Pancreas (tissue), 10 donors: ENCODE measurements around the gene HOXA3. TPM values are rescaled to one million over a fixed set of nuclear protein-coding genes. Genes with fewer than 3 reads are reported as not detected.
A peak's percentile ranks its signal among the peaks of the same experiment; 100 is the strongest.

Experiments
- ATAC-seq, 4 donors: fragments of 200-7000 bp; cut with Tn5 transposase; one replicate each; pipeline versions ENCODE4 v1.8.0 to v1.9.1; 2020; ENCODE audit warnings: mild to moderate bottlenecking in 4 of 4, moderate library complexity in 4 of 4
- DNase-seq, 6 donors: peaks; one replicate each; pipeline ENCODE4 v3.0.0-alpha.2; 2020
- FAIRE-seq: peaks from 2 replicates; lab custom pipeline; 2012; peaks lifted over from hg19 to GRCh38; lab: Jason Lieb, UNC
- H3K27ac ChIP-seq, 4 donors: fragments of 200-600 bp; sonication (generic); 1 replicate in 3 of 4; 2 replicates in 1 of 4; pipeline versions ENCODE4 v1.5.0 to v1.8.0; 2020
- H3K27me3 ChIP-seq, 4 donors: fragments of 200-600 bp; one replicate each; pipeline ENCODE4 v1.8.0; 2021
- H3K36me3 ChIP-seq, 3 donors: fragments of 200-600 bp; sonication (generic) in 1 of 3; one replicate each; pipeline versions ENCODE4 v1.5.0 to v1.8.0; 2020 to 2021
- H3K4me1 ChIP-seq, 3 donors: fragments of 200-600 bp; one replicate each; pipeline ENCODE4 v1.8.0; 2021
- H3K4me3 ChIP-seq, 4 donors: fragments of 200-600 bp; sonication (generic) in 2 of 4; one replicate each; pipeline versions ENCODE4 v1.5.0 to v1.8.0; 2020 to 2021
- H3K9me3 ChIP-seq, 4 donors: fragments of 200-600 bp; one replicate each; pipeline ENCODE4 v1.8.0; 2021
- CTCF ChIP-seq, 4 donors: fragments of 200-600 bp; sonication (generic) in 3 of 4; IDR thresholded peaks; one replicate each; pipeline versions ENCODE4 v1.5.0 to v1.8.0; 2021; ENCODE audit warnings: antibody characterized with exemption in 4 of 4
- WGBS, 2 donors: extraction: QIAGEN DNeasy Blood & Tissue Kit; methylation state at CpG; one replicate each; pipeline ENCODE4 v1.1.7; 2013; 5-methylcytosine and 5-hydroxymethylcytosine counted together
- intact Hi-C, 3 donors: fragments of 100-400 bp; cut with DNase I; formaldehyde crosslinking; loops; one replicate each; pipeline versions ENCODE4 v1.11.1 to v1.14.2; 2022
- polyA plus RNA-seq, 2 donors: library from polyadenylated mRNA; stranded (reverse); fragments of 200-250 nt; gene quantifications; one replicate each; pipeline ENCODE4 v1.2.3, GENCODE V29; 2013
- total RNA-seq, 6 donors: library from RNA; stranded (reverse); fragmentation: NEBNext Ultra II Directional in 4 of 6; extraction: Animal tissue kit (Norgen Biotek cat#: 25700) in 4 of 6; gene quantifications; one replicate each; pipeline versions ENCODE4 v1.2.1 to v1.2.4, GENCODE V29; 2021 to 2023
- donor health status: healthy with polysubstance abuse.
- donor health status: DM: no; HTN: no; CAD: no; lungs with moderate emphysema.
- donor health status: DM: no; HTN: no; CAD: no.
- donor health status: control.
- donor health status: control.
- donor health status: Bipolar disorder and iron deficiency.
- donor health status: DM: yes; HTN: yes; CAD: no.
- donor health status: DM: no; HTN: no; CAD: no.
- donor health status: DM: no; HTN: no; CAD: no.
- donor health status: DM: yes; HTN: yes; CAD: no.

The HOXA3 gene
- total and polyA plus RNA-seq, 8 donors, result 0.13 to 1.9 (median 0.43) TPM; not detected in 1

GRCh38 chr7:27110186-27111031 is 42.0 kb downstream of the HOXA3 start:
- Histone ChIP-seq H3K9me3 (no peaks in the 10 kb centered on the region), H3K36me3 (no peaks in the 10 kb centered on the region), H3K27me3 (peaks cover 0 to 62% (median 4%) of the 10 kb centered on the region in 4 donors), H3K27ac (peak overlapping the region in 1 of 4 donors; percentile 18), H3K4me3 (no peak overlapping the region), H3K4me1 (no peaks in the 10 kb centered on the region)
- DNase-seq (peak in 1 of 6 donors; percentile 60), FAIRE-seq (no peak), ATAC-seq (peak in 3 of 4 donors; percentile 10 to 34 (median 17))
- intact Hi-C loops, result no loop called here
- no peak for TF ChIP-seq CTCF (IDR thresholded peaks at IDR 0.05)
- WGBS, 2 donors, result 15 to 25% methylated on average over 61 to 66 of the region's 66 CpGs

- Histone ChIP-seq H3K27ac (no peak overlapping the region), H3K4me3 (no peak overlapping the region), H3K36me3 (no peaks in the 10 kb centered on the region), H3K9me3 (no peaks in the 10 kb centered on the region), H3K27me3 (peaks cover 0 to 61% (median 4%) of the 10 kb centered on the region in 4 donors), H3K4me1 (no peaks in the 10 kb centered on the region)
- WGBS, 2 donors, result 70 to 78% methylated on average over 4 of the region's 4 CpGs
- DNase-seq (no peak), FAIRE-seq (no peak), ATAC-seq (no peak)
- intact Hi-C loops, result no loop called here
- no peak for TF ChIP-seq CTCF (IDR thresholded peaks at IDR 0.05)
Observed at GRCh38 chr7:27109466-27110185, 42.8 kb downstream of the HOXA3 start.

- intact Hi-C loops, result no loop called here
- peaks cover 0 to 66% (median 4%) of the 10 kb centered on the region in 4 donors for H3K27me3 ChIP-seq
- no peaks in the 10 kb centered on the region for H3K4me1 ChIP-seq
- peak in 1 of 6 donors; percentile 44 for DNase-seq
- H3K4me3 ChIP-seq, result no peak overlapping the region
- ATAC-seq, result peak in 3 of 4 donors; percentile 18 to 48 (median 36)
- no peak for FAIRE-seq
- TF ChIP-seq CTCF (IDR thresholded peaks at IDR 0.05), result no peak
- 22 to 24% methylated on average over 41 of the region's 41 CpGs for WGBS, 2 donors
- no peaks in the 10 kb centered on the region for H3K36me3 ChIP-seq
- H3K27ac ChIP-seq, result peak overlapping the region in 3 of 4 donors; percentile 10 to 62 (median 40)
- no peaks in the 10 kb centered on the region for H3K9me3 ChIP-seq
Observed at GRCh38 chr7:27108390-27109127, 43.8 kb downstream of the HOXA3 start.

- peaks cover 0 to 61% (median 4%) of the 10 kb centered on the region in 4 donors for H3K27me3 ChIP-seq
- peak overlapping the region in 3 of 4 donors; percentile 10 to 62 (median 40) for H3K27ac ChIP-seq
- H3K36me3 ChIP-seq, result no peaks in the 10 kb centered on the region
- intact Hi-C loops, result no loop called here
- H3K9me3 ChIP-seq, result no peaks in the 10 kb centered on the region
- no peak overlapping the region for H3K4me3 ChIP-seq
- no peak for TF ChIP-seq CTCF (IDR thresholded peaks at IDR 0.05)
- no peak for ATAC-seq
- no peaks in the 10 kb centered on the region for H3K4me1 ChIP-seq
- DNase-seq, result peak in 1 of 6 donors; percentile 47
- 20 to 32% methylated on average over 40 to 47 of the region's 47 CpGs for WGBS, 2 donors
- FAIRE-seq, result no peak
Observed at GRCh38 chr7:27107391-27108381, 44.7 kb downstream of the HOXA3 start.
